ENCODE results near the gene ACOD1.
"Not testable (repeated sequence)": the region's sequence is repeated elsewhere in the genome, so short reads cannot be mapped to it uniquely, and the experiment has no call there.

ACOD1 gene

GRCh38 chr13:76948149-76948548, at the start of gene ACOD1:
ACOD1 (plus strand) TSS chr13:76948511; CDS start chr13:76948559, 48 bp downstream.
- no peak for DNase-seq (ENCODE audit: low spot score)

- DNase-seq (ENCODE audit: low spot score): not testable (repeated sequence)
Measured at GRCh38 chr13:76899066-76899465, 49.2 kb upstream of the ACOD1 start.

- DNase-seq (ENCODE audit: low spot score): peak; percentile 86
Measured at GRCh38 chr13:76903544-76904162, 44.7 kb upstream of the ACOD1 start.

- no peak for DNase-seq (ENCODE audit: low spot score)
Measured at GRCh38 chr13:76904507-76904906, 43.8 kb upstream of the ACOD1 start.

- DNase-seq (ENCODE audit: low spot score): no peak
Measured at GRCh38 chr13:76912476-76912875, 35.8 kb upstream of the ACOD1 start.

GRCh38 chr13:76913898-76914297, 34.4 kb upstream of the ACOD1 start:
- no peak for DNase-seq (ENCODE audit: low spot score)

- DNase-seq (ENCODE audit: low spot score): no peak
Measured at GRCh38 chr13:76917095-76917494, 31.2 kb upstream of the ACOD1 start.

GRCh38 chr13:76917755-76918481, 30.4 kb upstream of the ACOD1 start:
- not testable (repeated sequence) for DNase-seq (ENCODE audit: low spot score)

- no peak for DNase-seq (ENCODE audit: low spot score)
Measured at GRCh38 chr13:76921516-76921915, 26.8 kb upstream of the ACOD1 start.

GRCh38 chr13:76925115-76925514, 23.2 kb upstream of the ACOD1 start:
- no peak for DNase-seq (ENCODE audit: low spot score)

- DNase-seq (ENCODE audit: low spot score): no peak
Measured at GRCh38 chr13:76927955-76928354, 20.4 kb upstream of the ACOD1 start.

GRCh38 chr13:76928456-76928855, 19.9 kb upstream of the ACOD1 start:
- DNase-seq (ENCODE audit: low spot score): no peak

GRCh38 chr13:76929320-76929719, 19.0 kb upstream of the ACOD1 start:
- DNase-seq (ENCODE audit: low spot score): no peak

- DNase-seq (ENCODE audit: low spot score): no peak
Measured at GRCh38 chr13:76929851-76930374, 18.4 kb upstream of the ACOD1 start.

GRCh38 chr13:76932076-76932475, 16.2 kb upstream of the ACOD1 start:
- no peak for DNase-seq (ENCODE audit: low spot score)

- DNase-seq (ENCODE audit: low spot score): no peak
Measured at GRCh38 chr13:76934671-76935070, 13.6 kb upstream of the ACOD1 start.

GRCh38 chr13:76936763-76937162, 11.5 kb upstream of the ACOD1 start:
- DNase-seq (ENCODE audit: low spot score): no peak

- peak; percentile 12 for DNase-seq (ENCODE audit: low spot score)
Measured at GRCh38 chr13:76937281-76937820, 11.0 kb upstream of the ACOD1 start.

GRCh38 chr13:76939215-76939614, 9.1 kb upstream of the ACOD1 start:
- DNase-seq (ENCODE audit: low spot score): no peak

GRCh38 chr13:76942363-76942762, 5.9 kb upstream of the ACOD1 start:
- no peak for DNase-seq (ENCODE audit: low spot score)

- DNase-seq (ENCODE audit: low spot score): no peak
Measured at GRCh38 chr13:76943646-76944045, 4.7 kb upstream of the ACOD1 start.

GRCh38 chr13:76944456-76944855, 3.9 kb upstream of the ACOD1 start:
- no peak for DNase-seq (ENCODE audit: low spot score)

GRCh38 chr13:76950101-76950500, 1.8 kb downstream of the ACOD1 start:
- DNase-seq (ENCODE audit: low spot score): no peak

Data from Ammon's horn (tissue), 1 donor.